Glutamatergic neuron (in vitro differentiated cells): ENCODE data around the gene SLC18B1. TPM values are rescaled to one million over a fixed set of nuclear protein-coding genes. Genes with fewer than 3 reads are reported as not detected.
A peak's percentile ranks its signal among the peaks of the same experiment; 100 is the strongest.

Source experiments
- DNase-seq: peaks from one replicate; pipeline ENCODE4 v3.0.0; 2022
- H3K27ac Mint-ChIP-seq: one replicate; pipeline ENCODE4 v1.8.0; 2020; ENCODE audit warnings: mild to moderate bottlenecking, mixed read lengths, inconsistent platforms; ENCODE audit not compliant: unreplicated experiment
- H3K27me3 Mint-ChIP-seq: one replicate; pipeline ENCODE4 v1.8.0; 2020; ENCODE audit warnings: mild to moderate bottlenecking, moderate library complexity, mixed read lengths, inconsistent platforms; ENCODE audit not compliant: unreplicated experiment
- H3K36me3 Mint-ChIP-seq: one replicate; pipeline ENCODE4 v1.8.0; 2020; ENCODE audit warnings: mild to moderate bottlenecking, mixed read lengths, inconsistent platforms; ENCODE audit not compliant: unreplicated experiment
- H3K4me1 Mint-ChIP-seq: one replicate; pipeline ENCODE4 v1.8.0; 2020; ENCODE audit warnings: mild to moderate bottlenecking, low read depth, mixed read lengths, inconsistent platforms; ENCODE audit not compliant: unreplicated experiment
- H3K4me3 Mint-ChIP-seq: one replicate; pipeline ENCODE4 v1.8.0; 2020; ENCODE audit warnings: mild to moderate bottlenecking, mixed read lengths, inconsistent platforms; ENCODE audit not compliant: unreplicated experiment
- H3K9me3 Mint-ChIP-seq: one replicate; pipeline ENCODE4 v1.8.0; 2020; ENCODE audit warnings: mild to moderate bottlenecking, moderate library complexity, mixed read lengths, inconsistent platforms; ENCODE audit not compliant: unreplicated experiment
- total RNA-seq: library from RNA; stranded (reverse); fragmentation: NEBNext Ultra II Directional; extraction: Animal tissue kit (Norgen Biotek cat#: 25700); gene quantifications from one replicate; pipeline ENCODE4 v1.2.1, GENCODE V29; 2021; ENCODE audit not compliant: unreplicated experiment
- TF ChIP-seq, protein P1 (sequence below): fragments of 200-600 bp; sonication (generic); IDR thresholded peaks from one replicate; pipeline ENCODE4 v1.5.0; 2021; ENCODE audit not compliant: partially characterized antibody, unreplicated experiment

The SLC18B1 gene
- total RNA-seq, 1 donor from 2014 or later = 5.8 TPM

DNA sequence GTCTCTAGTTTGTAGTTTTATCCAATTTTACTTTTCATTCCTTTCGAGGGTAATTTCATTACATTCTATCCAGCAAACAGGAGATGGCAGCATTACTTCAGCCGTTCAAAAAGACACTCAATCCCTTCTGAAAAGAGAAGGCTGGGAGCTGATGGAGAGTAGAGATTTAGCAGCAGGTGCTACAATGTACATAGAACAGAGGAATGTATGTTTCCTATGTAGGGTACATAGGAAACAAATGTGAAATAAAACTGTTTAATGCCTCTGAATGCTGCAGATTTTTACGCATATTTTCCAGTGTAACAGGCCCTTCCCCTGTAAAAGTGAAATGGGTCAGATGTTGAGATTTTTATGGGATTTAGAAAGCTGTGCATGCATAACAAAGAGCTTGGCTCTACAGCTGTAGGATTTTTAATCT, 31.9 kb upstream of the SLC18B1 start:
- no peaks in the 10 kb centered on the region for H3K27me3 Mint-ChIP-seq
- TF ChIP-seq, protein P1, sequence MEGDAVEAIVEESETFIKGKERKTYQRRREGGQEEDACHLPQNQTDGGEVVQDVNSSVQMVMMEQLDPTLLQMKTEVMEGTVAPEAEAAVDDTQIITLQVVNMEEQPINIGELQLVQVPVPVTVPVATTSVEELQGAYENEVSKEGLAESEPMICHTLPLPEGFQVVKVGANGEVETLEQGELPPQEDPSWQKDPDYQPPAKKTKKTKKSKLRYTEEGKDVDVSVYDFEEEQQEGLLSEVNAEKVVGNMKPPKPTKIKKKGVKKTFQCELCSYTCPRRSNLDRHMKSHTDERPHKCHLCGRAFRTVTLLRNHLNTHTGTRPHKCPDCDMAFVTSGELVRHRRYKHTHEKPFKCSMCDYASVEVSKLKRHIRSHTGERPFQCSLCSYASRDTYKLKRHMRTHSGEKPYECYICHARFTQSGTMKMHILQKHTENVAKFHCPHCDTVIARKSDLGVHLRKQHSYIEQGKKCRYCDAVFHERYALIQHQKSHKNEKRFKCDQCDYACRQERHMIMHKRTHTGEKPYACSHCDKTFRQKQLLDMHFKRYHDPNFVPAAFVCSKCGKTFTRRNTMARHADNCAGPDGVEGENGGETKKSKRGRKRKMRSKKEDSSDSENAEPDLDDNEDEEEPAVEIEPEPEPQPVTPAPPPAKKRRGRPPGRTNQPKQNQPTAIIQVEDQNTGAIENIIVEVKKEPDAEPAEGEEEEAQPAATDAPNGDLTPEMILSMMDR = peak; percentile 10
- DNase-seq = no peak
- H3K9me3 Mint-ChIP-seq = no peaks in the 10 kb centered on the region
- H3K4me1 Mint-ChIP-seq = no peaks in the 10 kb centered on the region
- H3K36me3 Mint-ChIP-seq = no peaks in the 10 kb centered on the region
- no peak overlapping the region for H3K27ac Mint-ChIP-seq
- no peak overlapping the region for H3K4me3 Mint-ChIP-seq

DNA sequence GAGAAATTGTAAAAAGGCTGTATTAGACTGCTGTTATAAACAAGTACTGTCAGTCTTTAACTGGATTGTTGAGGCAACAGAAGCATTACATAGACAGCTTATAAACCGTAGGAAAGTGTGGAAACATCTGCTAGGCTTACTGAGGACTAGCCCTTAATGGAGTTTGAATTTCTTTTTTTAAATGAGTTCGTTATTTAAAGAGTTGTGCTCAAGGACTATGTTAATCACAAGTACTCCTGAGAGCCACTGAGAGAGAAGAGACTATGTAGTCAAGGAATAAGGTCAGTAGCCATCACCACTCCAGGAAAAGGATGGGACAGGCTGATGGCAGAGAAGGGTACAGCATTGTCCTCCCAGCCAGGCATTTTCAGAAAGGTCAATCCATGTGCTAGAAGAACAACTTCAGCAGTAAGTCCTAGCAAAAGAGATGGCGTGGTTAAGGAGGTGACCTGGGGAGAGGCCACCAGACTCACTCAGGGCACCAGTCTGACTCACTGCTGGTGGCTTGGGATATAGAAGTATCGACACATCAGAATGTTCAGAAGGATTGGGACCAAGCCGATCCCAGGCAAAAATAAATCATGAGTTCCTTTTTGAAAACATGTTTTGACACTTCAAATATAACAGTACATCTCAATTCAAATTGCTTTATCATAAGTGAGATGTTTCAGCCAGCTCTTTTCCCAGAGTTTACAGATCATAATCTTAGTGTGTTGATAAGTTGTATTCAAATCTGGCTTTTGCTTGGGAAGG, 22.4 kb upstream of the SLC18B1 start:
- Mint-ChIP-seq H3K36me3 (no peaks in the 10 kb centered on the region), H3K27me3 (peaks cover 2% of the 10 kb centered on the region), H3K9me3 (peaks cover 3% of the 10 kb centered on the region), H3K4me3 (no peak overlapping the region), H3K4me1 (peaks cover 10% of the 10 kb centered on the region), H3K27ac (no peak overlapping the region)
- TF ChIP-seq, protein P1 = no peak
- DNase-seq = no peak

DNA sequence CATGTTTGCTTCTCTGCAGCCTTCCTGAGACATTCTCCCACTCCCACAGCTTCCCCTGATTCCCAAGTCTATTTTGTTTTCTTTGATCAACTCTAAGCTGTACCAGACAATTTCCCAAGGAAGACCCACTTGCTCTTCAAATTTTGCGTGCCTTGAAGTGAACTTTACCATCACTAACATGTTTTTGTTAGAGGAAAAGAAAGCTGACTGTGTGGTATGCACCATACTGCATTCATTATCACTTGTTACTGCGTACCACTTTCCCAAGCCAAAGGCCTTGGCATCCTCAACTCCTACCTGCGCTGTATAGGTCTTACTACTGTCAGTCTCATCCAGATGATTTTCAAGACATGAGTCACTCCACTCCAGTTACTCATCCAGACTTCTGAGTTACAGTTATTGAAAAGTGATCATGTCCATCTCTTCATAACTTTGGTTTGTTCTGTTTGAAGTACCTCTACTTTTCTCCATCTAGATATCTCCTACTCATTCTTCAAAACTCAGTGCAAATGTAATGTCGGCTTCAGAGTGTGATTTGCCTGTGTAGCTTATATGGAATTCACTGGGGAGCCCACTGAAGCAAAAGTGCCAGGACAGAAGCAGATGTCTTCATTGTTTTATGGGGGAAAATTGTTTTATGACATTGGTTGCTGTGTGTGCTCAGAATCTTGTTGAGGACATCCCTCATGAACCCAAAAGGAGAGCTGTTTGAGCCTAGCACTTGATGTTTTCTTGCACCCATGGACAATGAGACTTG, 21.1 kb upstream of the SLC18B1 start:
- no peaks in the 10 kb centered on the region for H3K36me3 Mint-ChIP-seq

DNA sequence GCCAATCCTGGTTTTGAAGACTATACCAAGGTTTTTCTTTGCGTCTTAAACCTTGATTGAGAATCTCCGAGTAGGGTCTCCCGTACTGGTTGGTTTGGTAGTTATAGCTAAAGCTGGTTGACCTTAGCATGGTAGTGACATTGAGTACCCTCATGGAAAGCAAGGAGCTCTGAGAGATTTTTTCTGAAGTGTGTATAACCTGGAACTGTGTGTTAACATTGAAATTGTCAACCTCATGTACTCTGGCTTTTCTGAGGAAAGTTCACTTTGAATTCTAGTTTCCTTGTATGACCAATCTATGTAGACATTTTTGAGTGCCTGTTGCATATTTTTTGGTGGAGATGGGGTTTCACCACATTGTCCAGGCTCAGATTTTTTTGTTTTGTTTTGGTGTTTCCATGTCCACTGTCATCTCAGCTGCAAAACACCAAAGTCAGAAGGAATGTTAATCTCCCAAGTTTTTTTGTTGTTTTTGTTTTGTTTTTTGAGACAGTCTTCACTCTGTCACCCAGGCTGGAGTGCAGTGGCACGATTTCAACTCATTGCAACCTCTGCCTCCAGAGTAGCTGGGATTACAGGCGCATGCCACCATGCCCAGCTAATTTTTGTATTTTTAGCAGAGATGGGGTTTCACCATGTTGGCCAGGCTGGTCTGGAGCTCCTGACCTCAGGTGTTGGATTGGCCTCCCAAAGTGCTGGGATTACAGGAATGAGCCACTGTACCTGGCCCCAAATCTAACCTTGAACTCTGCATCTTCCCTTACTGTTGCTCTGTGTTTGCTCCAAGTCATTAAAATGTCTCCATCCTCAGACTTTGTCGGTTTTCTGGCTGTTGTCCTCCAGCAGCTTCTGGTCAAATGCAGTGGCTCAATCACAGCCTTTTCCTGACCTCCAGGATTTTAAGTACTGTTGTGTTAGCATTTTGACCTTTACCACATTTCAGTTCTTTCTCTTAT, 20.2 kb upstream of the SLC18B1 start:
- Mint-ChIP-seq H3K27ac (no peak overlapping the region), H3K9me3 (peaks cover 11% of the 10 kb centered on the region), H3K4me3 (no peak overlapping the region), H3K36me3 (no peaks in the 10 kb centered on the region), H3K4me1 (peaks cover 11% of the 10 kb centered on the region), H3K27me3 (peaks cover 8% of the 10 kb centered on the region)
- DNase-seq = no peak
- TF ChIP-seq, protein P1 = no peak

More for the DNA sequence above, 21.1 kb upstream of the SLC18B1 start:
- TF ChIP-seq, protein P1 = no peak
- H3K27ac Mint-ChIP-seq = no peak overlapping the region
- no peak for DNase-seq
- no peak overlapping the region for H3K4me3 Mint-ChIP-seq
- H3K4me1 Mint-ChIP-seq = peaks cover 13% of the 10 kb centered on the region
- peaks cover 3% of the 10 kb centered on the region for H3K9me3 Mint-ChIP-seq
- peaks cover 3% of the 10 kb centered on the region for H3K27me3 Mint-ChIP-seq
